HCT116 (cell line): ENCODE data around the gene AGAP1. TPM values are rescaled to one million over a fixed set of nuclear protein-coding genes. Genes with fewer than 3 reads are reported as not detected.

Experiments used
- ATAC-seq: fragments of 200-7000 bp; cut with Tn5 transposase; 2 replicates; pipeline ENCODE4 v1.9.1; 2020; ENCODE audit warnings: mild to moderate bottlenecking, moderate library complexity
- BruUV-seq: library from RNA; stranded (reverse); fragments of 400-500 nt; replicated peaks from 2 replicates; lab custom pipeline; 2021; lab: Mats Ljungman, UMichigan
- CTCF ChIA-PET: fragments of 300-600 bp; sonication (Branson Sonifier 250); formaldehyde crosslinking; loops from one replicate; lab custom pipeline; 2021; ENCODE audit warnings: antibody characterized with exemption; lab: Charles Lee
- POLR2A ChIA-PET: fragments of 300-600, 350-600 bp; sonication (Branson Sonifier 250); formaldehyde crosslinking; loops from one replicate; lab custom pipeline; 2021; ENCODE audit warnings: antibody characterized with exemption; lab: Charles Lee
- RAD21 ChIA-PET, 2 experiments: fragments of 300-600 bp; sonication (Branson Sonifier 250); formaldehyde crosslinking; loops; one replicate each; lab custom pipeline; 2023; ENCODE audit warnings: low total read pairs in 2 of 2; ENCODE audit not compliant: uncharacterized antibody in 2 of 2, unreplicated experiment in 2 of 2, low non-redundant PET in 1 of 2; lab: Charles Lee
- DNase-seq: peaks from one replicate; pipeline ENCODE4 v3.0.0-alpha.2; 2010; ENCODE audit warnings: low read depth, low spot score
- H2AFZ ChIP-seq: fragments of 200-600 bp; shearing (Covaris generic), sonication (generic); 2 replicates; pipeline ENCODE4 v1.6.1; 2017; ENCODE audit warnings: low read depth, mixed run types, mixed read lengths, antibody characterized with exemption, low read length; ENCODE audit not compliant: poor library complexity, severe bottlenecking
- H3K27ac ChIP-seq: 2 replicates; pipeline ENCODE4 v1.5.1; 2012; ENCODE audit warnings: low read depth, low read length
- H3K27me3 ChIP-seq: fragments of 200-600 bp; sonication (generic); 2 replicates; pipeline ENCODE4 v1.6.1; 2016; ENCODE audit warnings: mixed run types, low read length, mixed read lengths; ENCODE audit not compliant: insufficient read depth
- H3K36me3 ChIP-seq, 2 experiments: fragments of 200-500 bp in 1 of 2; fragments of 200-600 bp in 1 of 2; sonication (Bioruptor generic) in 1 of 2; sonication (generic) in 1 of 2; 2 replicates each; pipeline versions ENCODE4 v1.5.1 to v1.6.1; 2014 to 2016; ENCODE audit warnings: low read length in 2 of 2, inconsistent platforms in 1 of 2, mixed read lengths in 1 of 2, mixed run types in 1 of 2; ENCODE audit not compliant: insufficient read depth in 2 of 2, control insufficient read depth in 1 of 2
- H3K4me1 ChIP-seq, 2 experiments: fragments of 200-600 bp in 1 of 2; sonication (generic) in 1 of 2; 2 replicates each; pipeline versions ENCODE4 v1.5.1 to v1.6.1; 2012 to 2017; ENCODE audit warnings: low read length in 2 of 2, inconsistent platforms in 1 of 2, mild to moderate bottlenecking in 1 of 2, mixed read lengths in 1 of 2, mixed run types in 1 of 2, moderate library complexity in 1 of 2; ENCODE audit not compliant: insufficient read depth in 2 of 2, control insufficient read depth in 1 of 2
- H3K4me2 ChIP-seq: fragments of 200-600 bp; sonication (generic); 2 replicates; pipeline ENCODE4 v1.6.1; 2017; ENCODE audit warnings: mixed run types, low read length, mixed read lengths
- H3K4me3 ChIP-seq, 2 experiments: fragments of 200-600 bp in 1 of 2; sonication (generic) in 1 of 2; replicated peaks in 1 of 2; 2 replicates each; pipeline ENCODE4 v1.5.1; 2011 to 2016; ENCODE audit warnings: low read length in 2 of 2, control low read depth in 1 of 2, low read depth in 1 of 2, mild to moderate bottlenecking in 1 of 2, mixed read lengths in 1 of 2, mixed run types in 1 of 2
- H3K79me2 ChIP-seq: fragments of 200-600 bp; sonication (generic); 2 replicates; pipeline ENCODE4 v1.6.1; 2017; ENCODE audit warnings: mild to moderate bottlenecking, mixed run types, low read length, moderate library complexity, mixed read lengths; ENCODE audit not compliant: insufficient read depth
- H3K9ac ChIP-seq: fragments of 200-600 bp; sonication (generic); 2 replicates; pipeline ENCODE4 v1.6.1; 2016; ENCODE audit warnings: low read length, mixed read lengths
- H3K9me2 ChIP-seq: fragments of 200-600 bp; sonication (generic), shearing (Covaris generic); 2 replicates; pipeline ENCODE4 v1.6.1; 2017; ENCODE audit warnings: mixed run types, mild to moderate bottlenecking, moderate library complexity; ENCODE audit not compliant: insufficient read depth
- H3K9me3 ChIP-seq, 2 experiments: fragments of 200-500 bp in 1 of 2; fragments of 200-600 bp in 1 of 2; sonication (Bioruptor generic) in 1 of 2; sonication (generic) in 1 of 2; 2 replicates each; pipeline ENCODE4 v1.6.1; 2014 to 2017; ENCODE audit warnings: low read length in 2 of 2, mixed read lengths in 2 of 2, inconsistent platforms in 1 of 2, low read depth in 1 of 2, mild to moderate bottlenecking in 1 of 2, mixed run types in 1 of 2, moderate library complexity in 1 of 2; ENCODE audit not compliant: control insufficient read depth in 1 of 2, insufficient read depth in 1 of 2
- H4K20me1 ChIP-seq: fragments of 200-600 bp; sonication (generic), shearing (Covaris generic); 2 replicates; pipeline ENCODE4 v1.6.1; 2017; ENCODE audit warnings: mixed run types, mild to moderate bottlenecking, moderate library complexity; ENCODE audit not compliant: insufficient read depth
- EGR1 ChIP-seq: IDR thresholded peaks from 2 replicates; pipeline ENCODE4 v1.6.1; 2012; ENCODE audit warnings: low read depth
- EZH2 ChIP-seq: fragments of 200-600 bp; sonication (generic); IDR thresholded peaks from 2 replicates; pipeline ENCODE4 v1.6.1; 2017; ENCODE audit warnings: antibody characterized with exemption, mixed run types
- EZH2phosphoT487 ChIP-seq: fragments of 200-600 bp; IDR thresholded peaks from 2 replicates; pipeline ENCODE4 v1.6.1; 2018; ENCODE audit warnings: antibody characterized with exemption, borderline replicate concordance
- JUND ChIP-seq: IDR thresholded peaks from 2 replicates; pipeline ENCODE4 v1.6.1; 2012
- POLR2A ChIP-seq: IDR thresholded peaks from 2 replicates; pipeline ENCODE4 v1.7.0; 2011; ENCODE audit warnings: borderline replicate concordance; ENCODE audit not compliant: insufficient read depth, insufficient read length; ENCODE audit errors: extremely low read depth
- POLR2AphosphoS5 ChIP-seq: IDR thresholded peaks from 2 replicates; pipeline ENCODE4 v1.6.1; 2011; ENCODE audit warnings: mild to moderate bottlenecking, low read depth, low read length, moderate library complexity
- RAD21 ChIP-seq: IDR thresholded peaks from 2 replicates; pipeline ENCODE4 v1.6.1; 2012; ENCODE audit warnings: low read depth, mild to moderate bottlenecking
- SIN3A ChIP-seq: IDR thresholded peaks from 2 replicates; pipeline ENCODE4 v1.6.1; 2012; ENCODE audit warnings: low read depth
- SP1 ChIP-seq: IDR thresholded peaks from 2 replicates; pipeline ENCODE4 v1.6.1; 2012; ENCODE audit warnings: low read depth
- TCF7L2 ChIP-seq: IDR thresholded peaks from 2 replicates; pipeline ENCODE4 v1.7.0; 2011; ENCODE audit warnings: borderline replicate concordance, inconsistent platforms; ENCODE audit not compliant: insufficient read depth, insufficient read length; ENCODE audit errors: extremely low read depth
- ZFX ChIP-seq: fragments of 450-650 bp; IDR thresholded peaks from 2 replicates; pipeline ENCODE4 v1.6.1; 2017
- intact Hi-C: fragments of 100-400 bp; cut with micrococcal nuclease; formaldehyde crosslinking; loops from 2 replicates; pipeline ENCODE4 v1.10.0; 2022
- total RNA-seq: library from RNA; stranded (reverse); gene quantifications from one replicate; pipeline ENCODE4 v1.2.1, GENCODE V29; 2021; ENCODE audit not compliant: unreplicated experiment
- TF ChIP-seq, protein P1 (sequence below): IDR thresholded peaks from 2 replicates; pipeline ENCODE4 v1.6.1; 2012; ENCODE audit warnings: low read depth

The AGAP1 gene
- total RNA-seq, 1 experiment from 2014 or later = 43.8 TPM

DNA sequence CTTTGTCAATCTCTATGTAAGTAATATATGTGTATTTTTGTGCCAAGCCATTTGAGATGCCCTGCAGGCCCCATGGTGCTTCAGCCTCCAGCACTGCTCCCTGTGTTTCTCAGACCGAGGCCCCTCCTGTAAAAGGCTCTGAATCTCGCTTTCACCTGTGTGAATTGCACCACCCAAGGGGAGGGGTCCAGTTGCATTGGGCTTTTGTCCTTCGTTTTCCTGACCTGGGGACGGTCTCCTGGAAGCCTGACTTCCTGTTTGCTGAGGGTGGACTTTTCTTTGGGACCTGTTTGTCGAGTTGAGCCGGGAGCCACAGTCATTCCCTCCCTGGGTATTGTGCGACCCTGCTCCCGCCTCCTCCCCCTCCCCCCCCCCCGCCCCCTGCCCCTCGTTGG lies 48.9 kb downstream of the AGAP1 start:
- BruUV-seq = no TSS peak
- H3K9me3 ChIP-seq = no peaks in the 10 kb centered on the region
- no peak for ATAC-seq
- POLR2A ChIA-PET = no interaction called here
- peaks cover 0 to 5% of the 10 kb centered on the region in 2 experiments; a peak in 1 of 4 replicates for H3K4me1 ChIP-seq
- no peak overlapping the region for H3K4me3 ChIP-seq
- H3K9ac ChIP-seq = no peak overlapping the region
- TF ChIP-seq ZFX (no peak), EGR1 (no peak), JUND (no peak), EZH2 (no peak), RAD21 (no peak), POLR2AphosphoS5 (no peak), SIN3A (no peak), SP1 (no peak), POLR2A (no peak), EZH2phosphoT487 (no peak), TCF7L2 (no peak)
- TF ChIP-seq, protein P1, sequence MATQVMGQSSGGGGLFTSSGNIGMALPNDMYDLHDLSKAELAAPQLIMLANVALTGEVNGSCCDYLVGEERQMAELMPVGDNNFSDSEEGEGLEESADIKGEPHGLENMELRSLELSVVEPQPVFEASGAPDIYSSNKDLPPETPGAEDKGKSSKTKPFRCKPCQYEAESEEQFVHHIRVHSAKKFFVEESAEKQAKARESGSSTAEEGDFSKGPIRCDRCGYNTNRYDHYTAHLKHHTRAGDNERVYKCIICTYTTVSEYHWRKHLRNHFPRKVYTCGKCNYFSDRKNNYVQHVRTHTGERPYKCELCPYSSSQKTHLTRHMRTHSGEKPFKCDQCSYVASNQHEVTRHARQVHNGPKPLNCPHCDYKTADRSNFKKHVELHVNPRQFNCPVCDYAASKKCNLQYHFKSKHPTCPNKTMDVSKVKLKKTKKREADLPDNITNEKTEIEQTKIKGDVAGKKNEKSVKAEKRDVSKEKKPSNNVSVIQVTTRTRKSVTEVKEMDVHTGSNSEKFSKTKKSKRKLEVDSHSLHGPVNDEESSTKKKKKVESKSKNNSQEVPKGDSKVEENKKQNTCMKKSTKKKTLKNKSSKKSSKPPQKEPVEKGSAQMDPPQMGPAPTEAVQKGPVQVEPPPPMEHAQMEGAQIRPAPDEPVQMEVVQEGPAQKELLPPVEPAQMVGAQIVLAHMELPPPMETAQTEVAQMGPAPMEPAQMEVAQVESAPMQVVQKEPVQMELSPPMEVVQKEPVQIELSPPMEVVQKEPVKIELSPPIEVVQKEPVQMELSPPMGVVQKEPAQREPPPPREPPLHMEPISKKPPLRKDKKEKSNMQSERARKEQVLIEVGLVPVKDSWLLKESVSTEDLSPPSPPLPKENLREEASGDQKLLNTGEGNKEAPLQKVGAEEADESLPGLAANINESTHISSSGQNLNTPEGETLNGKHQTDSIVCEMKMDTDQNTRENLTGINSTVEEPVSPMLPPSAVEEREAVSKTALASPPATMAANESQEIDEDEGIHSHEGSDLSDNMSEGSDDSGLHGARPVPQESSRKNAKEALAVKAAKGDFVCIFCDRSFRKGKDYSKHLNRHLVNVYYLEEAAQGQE = no peak
- no peak overlapping the region for H3K27ac ChIP-seq
- no peaks in the 10 kb centered on the region for H3K9me2 ChIP-seq
- H3K27me3 ChIP-seq = no peaks in the 10 kb centered on the region
- H2AFZ ChIP-seq = no peak overlapping the region
- intact Hi-C loops = no loop called here
- peaks cover 93% of the 10 kb centered on the region for H3K79me2 ChIP-seq
- RAD21 ChIA-PET = no interaction called here
- no peak for DNase-seq
- no peak overlapping the region for H3K4me2 ChIP-seq
- CTCF ChIA-PET = no interaction called here
- H3K36me3 ChIP-seq = no peaks in the 10 kb centered on the region
- peaks cover 21% of the 10 kb centered on the region; the same call in 1 of the 2 replicates for H4K20me1 ChIP-seq
